ENCODE data around the gene P4HA1. TPM values are rescaled to one million over a fixed set of nuclear protein-coding genes. Genes with fewer than 3 reads are reported as not detected.
"Not testable (repeated sequence)": the region's sequence is repeated elsewhere in the genome, so short reads cannot be mapped to it uniquely, and the experiment has no call there.

Gene P4HA1
- total and polyA plus RNA-seq, 5 donors from 2014 or later, result 16.7 to 27.2 (median 18.9) TPM

- Mint-ChIP-seq H3K4me3 (no peak overlapping the region), H3K36me3 (peaks cover 19% of the 10 kb centered on the region), H3K27me3 (no peaks in the 10 kb centered on the region), H3K9me3 (peaks cover 0 to 1% (median 0%) of the 10 kb centered on the region in 7 donors), H3K4me1 (peaks cover 0 to 6% (median 2%) of the 10 kb centered on the region in 4 donors), H3K27ac (no peak overlapping the region)
- DNase-seq (no peak), ATAC-seq (ENCODE audit: low read depth in 2 of 2) (no peak)
- Histone ChIP-seq H3K9me3 (ENCODE audit: control insufficient read depth in 2 of 2, low read length in 2 of 2) (no peaks in the 10 kb centered on the region), H3K36me3 (ENCODE audit: control insufficient read depth, insufficient read depth, low read length) (peaks cover 38% of the 10 kb centered on the region), H3K27ac (ENCODE audit: insufficient read depth, low read length, poor library complexity, severe bottlenecking) (no peak overlapping the region), H3K27me3 (ENCODE audit: control insufficient read depth, insufficient read depth, low read length) (no peaks in the 10 kb centered on the region), H3K4me1 (ENCODE audit: control insufficient read depth, insufficient read depth, low read length, poor library complexity, severe bottlenecking) (no peaks in the 10 kb centered on the region), H3K4me3 (ENCODE audit: low read depth, low read length) (no peak overlapping the region)
These were observed 29.7 kb upstream of the P4HA1 start for GRCh38 chr10:73126343-73126742.

- peaks cover 0 to 10% (median 8%) of the 10 kb centered on the region in 4 donors for H3K4me1 Mint-ChIP-seq
- Histone ChIP-seq H3K4me1 (ENCODE audit: control insufficient read depth, insufficient read depth, low read length, poor library complexity, severe bottlenecking) (no peaks in the 10 kb centered on the region), H3K27me3 (ENCODE audit: control insufficient read depth, insufficient read depth, low read length) (no peaks in the 10 kb centered on the region), H3K36me3 (ENCODE audit: control insufficient read depth, insufficient read depth, low read length) (peaks cover 13% of the 10 kb centered on the region), H3K4me3 (ENCODE audit: low read depth, low read length) (no peak overlapping the region), H3K27ac (ENCODE audit: insufficient read depth, low read length, poor library complexity, severe bottlenecking) (no peak overlapping the region), H3K9me3 (ENCODE audit: control insufficient read depth in 2 of 2, low read length in 2 of 2) (no peaks in the 10 kb centered on the region)
- no peak for ATAC-seq (ENCODE audit: low read depth in 2 of 2)
- peaks cover 13% of the 10 kb centered on the region for H3K36me3 Mint-ChIP-seq
- no peaks in the 10 kb centered on the region for H3K27me3 Mint-ChIP-seq
- H3K27ac Mint-ChIP-seq, result no peak overlapping the region
- no peaks in the 10 kb centered on the region for H3K9me3 Mint-ChIP-seq
- no peak overlapping the region for H3K4me3 Mint-ChIP-seq
- DNase-seq, result no peak
These were observed 23.3 kb upstream of the P4HA1 start for GRCh38 chr10:73119952-73120351.

- Mint-ChIP-seq H3K4me3 (no peak overlapping the region), H3K27me3 (no peaks in the 10 kb centered on the region)
These were observed 22.8 kb upstream of the P4HA1 start for GRCh38 chr10:73119457-73119856.

GRCh38 chr10:73117976-73118743, 21.5 kb upstream of the P4HA1 start:
- peak overlapping the region in 1 of 3 donors; percentile 23 for H3K27ac Mint-ChIP-seq
- peaks cover 8% of the 10 kb centered on the region for H3K36me3 Mint-ChIP-seq
- H3K27ac ChIP-seq (ENCODE audit: insufficient read depth, low read length, poor library complexity, severe bottlenecking), result no peak overlapping the region
- H3K27me3 Mint-ChIP-seq, result no peaks in the 10 kb centered on the region
- H3K4me1 Mint-ChIP-seq, result peaks cover 0 to 9% (median 5%) of the 10 kb centered on the region in 4 donors
- no peaks in the 10 kb centered on the region for H3K27me3 ChIP-seq (ENCODE audit: control insufficient read depth, insufficient read depth, low read length)
- ATAC-seq (ENCODE audit: low read depth in 2 of 2) (no peak), DNase-seq (no peak)
- no peaks in the 10 kb centered on the region for H3K9me3 ChIP-seq (ENCODE audit: control insufficient read depth in 2 of 2, low read length in 2 of 2)
- H3K4me1 ChIP-seq (ENCODE audit: control insufficient read depth, insufficient read depth, low read length, poor library complexity, severe bottlenecking), result no peaks in the 10 kb centered on the region
- H3K36me3 ChIP-seq (ENCODE audit: control insufficient read depth, insufficient read depth, low read length), result peaks cover 5% of the 10 kb centered on the region
- no peak overlapping the region for H3K4me3 ChIP-seq (ENCODE audit: low read depth, low read length)
- H3K9me3 Mint-ChIP-seq, result no peaks in the 10 kb centered on the region
- H3K4me3 Mint-ChIP-seq, result no peak overlapping the region

More at GRCh38 chr10:73119457-73119856, 22.8 kb upstream of the P4HA1 start:
- peaks cover 8% of the 10 kb centered on the region for H3K36me3 ChIP-seq (ENCODE audit: control insufficient read depth, insufficient read depth, low read length)
- no peak for ATAC-seq (ENCODE audit: low read depth in 2 of 2)
- H3K4me3 ChIP-seq (ENCODE audit: low read depth, low read length), result no peak overlapping the region
- Mint-ChIP-seq H3K36me3 (peaks cover 13% of the 10 kb centered on the region), H3K27ac (no peak overlapping the region), H3K9me3 (no peaks in the 10 kb centered on the region), H3K4me1 (peaks cover 0 to 9% (median 8%) of the 10 kb centered on the region in 4 donors)
- H3K27ac ChIP-seq (ENCODE audit: insufficient read depth, low read length, poor library complexity, severe bottlenecking), result no peak overlapping the region
- H3K4me1 ChIP-seq (ENCODE audit: control insufficient read depth, insufficient read depth, low read length, poor library complexity, severe bottlenecking), result no peaks in the 10 kb centered on the region
- H3K9me3 ChIP-seq (ENCODE audit: control insufficient read depth in 2 of 2, low read length in 2 of 2), result no peaks in the 10 kb centered on the region
- no peaks in the 10 kb centered on the region for H3K27me3 ChIP-seq (ENCODE audit: control insufficient read depth, insufficient read depth, low read length)
- no peak for DNase-seq

- no peaks in the 10 kb centered on the region for H3K9me3 ChIP-seq (ENCODE audit: control insufficient read depth in 2 of 2, low read length in 2 of 2)
- H3K27ac Mint-ChIP-seq, result no peak overlapping the region
- H3K36me3 ChIP-seq (ENCODE audit: control insufficient read depth, insufficient read depth, low read length), result peaks cover 3% of the 10 kb centered on the region
- peaks cover 4 to 14% (median 7%) of the 10 kb centered on the region in 4 donors for H3K4me1 Mint-ChIP-seq
- H3K27me3 Mint-ChIP-seq, result no peaks in the 10 kb centered on the region
- no peak overlapping the region for H3K4me3 ChIP-seq (ENCODE audit: low read depth, low read length)
- H3K27ac ChIP-seq (ENCODE audit: insufficient read depth, low read length, poor library complexity, severe bottlenecking), result no peak overlapping the region
- peaks cover 8% of the 10 kb centered on the region for H3K36me3 Mint-ChIP-seq
- no peaks in the 10 kb centered on the region for H3K4me1 ChIP-seq (ENCODE audit: control insufficient read depth, insufficient read depth, low read length, poor library complexity, severe bottlenecking)
- H3K9me3 Mint-ChIP-seq, result no peaks in the 10 kb centered on the region
- H3K4me3 Mint-ChIP-seq, result no peak overlapping the region
- no peaks in the 10 kb centered on the region for H3K27me3 ChIP-seq (ENCODE audit: control insufficient read depth, insufficient read depth, low read length)
- ATAC-seq (ENCODE audit: low read depth in 2 of 2), result no peak
- no peak for DNase-seq
These were observed 19.4 kb upstream of the P4HA1 start for GRCh38 chr10:73116017-73116416.

GRCh38 chr10:73113551-73113950, 16.9 kb upstream of the P4HA1 start:
- Mint-ChIP-seq H3K27ac (no peak overlapping the region), H3K27me3 (no peaks in the 10 kb centered on the region), H3K4me3 (no peak overlapping the region), H3K36me3 (peaks cover 5% of the 10 kb centered on the region), H3K4me1 (peaks cover 6 to 17% (median 13%) of the 10 kb centered on the region in 4 donors), H3K9me3 (peaks cover 0 to 2% (median 0%) of the 10 kb centered on the region in 7 donors)
- no peak for DNase-seq
- peaks cover 5% of the 10 kb centered on the region for H3K4me1 ChIP-seq (ENCODE audit: control insufficient read depth, insufficient read depth, low read length, poor library complexity, severe bottlenecking)
- no peak for ATAC-seq (ENCODE audit: low read depth in 2 of 2)
- no peaks in the 10 kb centered on the region for H3K27me3 ChIP-seq (ENCODE audit: control insufficient read depth, insufficient read depth, low read length)
- no peak overlapping the region for H3K4me3 ChIP-seq (ENCODE audit: low read depth, low read length)
- no peak overlapping the region for H3K27ac ChIP-seq (ENCODE audit: insufficient read depth, low read length, poor library complexity, severe bottlenecking)
- no peaks in the 10 kb centered on the region for H3K36me3 ChIP-seq (ENCODE audit: control insufficient read depth, insufficient read depth, low read length)
- H3K9me3 ChIP-seq (ENCODE audit: control insufficient read depth in 2 of 2, low read length in 2 of 2), result no peaks in the 10 kb centered on the region

- ATAC-seq (ENCODE audit: low read depth in 2 of 2); H3K9me3 Mint-ChIP-seq; H3K36me3 Mint-ChIP-seq; H3K27ac ChIP-seq (ENCODE audit: insufficient read depth, low read length, poor library complexity, severe bottlenecking); H3K4me3 Mint-ChIP-seq; H3K27ac Mint-ChIP-seq; H3K36me3 ChIP-seq (ENCODE audit: control insufficient read depth, insufficient read depth, low read length); H3K4me3 ChIP-seq (ENCODE audit: low read depth, low read length); H3K4me1 ChIP-seq (ENCODE audit: control insufficient read depth, insufficient read depth, low read length, poor library complexity, severe bottlenecking); H3K27me3 ChIP-seq (ENCODE audit: control insufficient read depth, insufficient read depth, low read length); H3K9me3 ChIP-seq (ENCODE audit: control insufficient read depth in 2 of 2, low read length in 2 of 2); H3K27me3 Mint-ChIP-seq; DNase-seq: not testable (repeated sequence)
- H3K4me1 Mint-ChIP-seq, result peaks cover 6 to 17% (median 13%) of the 10 kb centered on the region in 4 donors
These were observed 15.4 kb upstream of the P4HA1 start for GRCh38 chr10:73112032-73112431.

All from CD4-positive, CD25-positive, alpha-beta regulatory T cell (primary cell).